ENCODE data around the gene CSF3R. TPM values are rescaled to one million over a fixed set of nuclear protein-coding genes. Genes with fewer than 3 reads are reported as not detected.
"Not testable (repeated sequence)": the region's sequence is repeated elsewhere in the genome, so short reads cannot be mapped to it uniquely, and the experiment has no call there.

Gene CSF3R
- polyA plus RNA-seq, 12 donors: 2.0 to 11.8 (median 2.8) TPM; not detected in 2

- DNase-seq: no peak
Measured at GRCh38 chr1:36513676-36514473, 31.2 kb upstream of the CSF3R start.

- no peak for DNase-seq
Measured at GRCh38 chr1:36512842-36513241, 30.1 kb upstream of the CSF3R start.

- DNase-seq: no peak
Measured at GRCh38 chr1:36511804-36512798, 29.4 kb upstream of the CSF3R start.

DNA sequence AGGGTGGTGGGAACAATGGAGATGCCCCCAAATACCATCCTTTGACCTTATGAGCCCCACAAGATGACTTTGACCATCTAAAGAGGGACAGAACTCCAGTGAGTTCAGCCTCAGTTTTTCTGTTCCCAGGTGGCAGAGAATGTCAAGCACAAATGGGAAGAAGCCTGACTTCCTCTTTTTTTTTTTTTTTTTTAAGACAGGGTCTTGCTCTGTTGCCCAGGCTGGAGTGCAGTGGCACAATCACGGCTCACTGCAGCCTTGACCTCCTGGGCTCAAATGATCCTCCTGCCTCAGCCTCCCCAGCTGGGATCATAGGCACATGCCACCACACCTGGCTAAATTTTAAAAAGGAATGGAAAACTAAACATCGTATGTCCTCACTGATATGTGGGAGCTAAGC, 28.5 kb upstream of the CSF3R start:
- not testable (repeated sequence) for DNase-seq

DNA sequence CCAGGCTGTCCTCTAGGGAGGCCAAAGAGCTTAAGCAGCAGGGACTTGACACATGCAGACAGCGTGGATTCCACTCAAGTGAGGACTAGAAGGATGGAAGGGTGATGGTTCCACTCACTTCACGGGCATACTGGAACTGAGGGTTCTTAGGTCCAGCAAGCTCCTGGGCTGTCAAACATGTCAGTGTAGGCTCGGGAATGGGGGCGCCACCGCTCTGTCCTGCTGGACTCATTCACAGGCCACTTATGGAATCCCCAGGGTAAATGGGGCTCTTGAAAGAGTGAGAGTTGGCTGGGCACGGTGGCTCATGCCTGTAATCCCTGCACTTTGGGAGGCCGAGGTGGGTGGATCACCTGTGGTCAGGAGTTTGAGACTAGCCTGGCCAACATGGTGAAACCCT, 27.7 kb upstream of the CSF3R start:
- no peak for DNase-seq

DNA sequence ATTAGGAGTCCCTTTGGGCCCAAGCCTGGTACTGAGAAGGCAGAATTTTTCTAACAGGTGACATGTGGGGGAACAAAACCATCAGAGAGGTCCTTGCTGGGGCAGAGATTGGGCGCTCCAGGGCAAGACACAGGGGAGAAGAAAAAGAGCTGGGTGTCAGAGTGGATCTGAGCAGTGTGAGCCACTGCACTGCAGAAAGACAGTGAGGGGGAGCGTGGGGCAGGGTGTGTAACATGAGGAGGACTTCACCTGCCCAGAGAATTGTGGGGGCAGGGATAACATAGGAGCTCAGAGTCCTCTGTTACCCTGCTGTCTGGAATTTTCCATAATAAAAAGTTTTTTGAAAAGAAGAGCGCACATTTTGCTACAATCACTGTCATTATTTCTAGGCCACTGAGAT, 25.5 kb upstream of the CSF3R start:
- no peak for DNase-seq

- DNase-seq: no peak
Measured at GRCh38 chr1:36506276-36506920, 23.7 kb upstream of the CSF3R start.

DNA sequence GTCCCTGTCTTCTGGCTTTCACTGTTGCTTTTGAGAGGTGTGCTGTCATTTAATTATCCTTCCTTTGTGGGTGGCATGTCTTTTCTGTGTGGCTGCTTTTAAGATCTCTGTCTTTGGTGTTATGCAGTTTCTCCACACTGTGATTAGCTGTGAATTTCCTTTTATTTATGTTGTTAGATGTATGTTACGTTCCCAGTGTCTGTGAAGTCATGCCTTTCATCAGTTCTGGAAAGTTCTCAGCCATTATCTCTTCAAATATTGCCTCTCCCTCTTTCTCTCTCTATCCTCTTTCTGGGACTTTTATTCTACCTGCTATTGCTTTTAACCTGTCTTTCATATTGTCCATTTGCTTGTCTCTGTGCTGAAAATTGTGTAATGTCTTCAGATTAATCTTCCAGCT, 21.0 kb upstream of the CSF3R start:
- DNase-seq: no peak

- no peak for DNase-seq
Measured at GRCh38 chr1:36503159-36503558, 20.4 kb upstream of the CSF3R start.

DNA sequence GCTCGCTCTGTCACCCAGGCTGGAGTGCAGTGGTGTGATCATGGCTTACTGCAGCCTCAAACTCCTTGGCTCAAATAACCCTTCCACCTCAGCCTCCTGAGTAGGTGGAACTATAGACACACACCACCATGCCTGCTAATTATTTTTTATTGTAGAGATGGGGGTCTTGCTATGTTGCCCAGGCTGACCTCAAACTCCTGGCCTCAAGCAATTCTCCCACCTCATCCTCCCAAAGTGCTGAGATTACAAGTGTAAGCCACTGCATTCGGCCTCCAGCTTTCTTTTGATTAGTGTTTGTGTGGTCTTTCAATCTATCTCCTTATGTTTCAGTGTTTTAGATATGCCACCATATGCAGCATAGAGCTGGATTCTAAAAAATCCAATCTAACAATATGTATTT, 19.9 kb upstream of the CSF3R start:
- no peak for DNase-seq

DNA sequence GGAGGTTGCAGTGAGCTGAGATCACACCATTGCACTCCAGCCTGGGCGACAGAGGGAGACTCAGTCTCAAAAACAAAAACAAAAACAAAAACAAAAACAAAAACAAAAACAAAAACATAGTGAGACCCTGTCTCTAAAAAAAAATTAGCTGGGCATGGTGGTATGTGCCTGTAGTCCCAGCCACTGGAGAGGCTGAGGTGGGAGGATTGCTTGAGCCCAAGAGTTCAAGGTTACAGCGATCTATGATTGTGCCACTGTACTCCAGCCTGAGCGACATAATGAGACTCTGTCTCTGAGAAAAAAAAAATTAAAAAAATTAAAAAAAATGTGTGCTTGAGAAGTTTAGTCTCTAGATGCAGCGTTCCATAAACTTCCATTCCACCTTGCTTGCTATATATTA, 19.2 kb upstream of the CSF3R start:
- DNase-seq: not testable (repeated sequence)

- DNase-seq: no peak
Measured at GRCh38 chr1:36497207-36497606, 14.5 kb upstream of the CSF3R start.

DNA sequence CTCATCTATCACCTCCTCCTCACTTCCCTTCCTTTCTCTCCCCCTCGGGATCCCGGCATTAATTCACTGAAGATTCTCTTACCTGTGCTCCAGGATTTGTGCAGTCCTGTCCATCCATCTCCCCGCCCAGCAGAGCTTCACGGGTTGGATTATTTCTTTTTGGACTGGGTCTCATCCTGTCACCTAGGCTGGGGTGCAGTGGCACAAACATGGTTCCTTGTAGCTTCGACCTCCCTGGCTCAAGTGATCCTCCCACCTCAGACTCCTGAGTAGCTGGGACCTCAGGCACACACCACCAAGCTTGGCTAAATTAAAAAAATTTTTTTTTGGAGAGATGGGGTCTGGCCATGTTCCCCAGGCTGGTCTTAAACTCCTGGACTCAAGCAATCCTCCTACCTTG, 12.3 kb upstream of the CSF3R start:
- DNase-seq: no peak

- no peak for DNase-seq
Measured at GRCh38 chr1:36493524-36493923, 10.8 kb upstream of the CSF3R start.

DNA sequence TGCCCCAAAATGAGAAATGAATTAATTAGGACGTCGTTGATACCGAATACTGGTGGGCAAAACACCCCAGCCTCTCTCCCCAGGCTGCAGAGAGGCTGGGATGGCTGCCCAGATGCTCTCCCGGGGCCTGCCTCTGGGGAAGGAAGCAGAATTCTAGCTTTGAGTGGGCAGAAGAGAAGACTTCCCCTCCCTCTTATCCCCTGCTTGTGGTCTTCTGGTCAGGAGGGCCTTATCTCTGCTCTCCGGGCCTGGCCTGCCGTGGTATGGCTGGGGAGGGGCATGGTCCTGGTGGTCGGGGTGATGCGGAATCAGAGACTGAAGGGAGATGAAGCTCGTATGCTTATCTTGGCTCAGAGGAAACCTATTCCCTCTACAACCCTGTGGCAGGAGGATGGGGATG, 9.8 kb upstream of the CSF3R start:
- DNase-seq: no peak

DNA sequence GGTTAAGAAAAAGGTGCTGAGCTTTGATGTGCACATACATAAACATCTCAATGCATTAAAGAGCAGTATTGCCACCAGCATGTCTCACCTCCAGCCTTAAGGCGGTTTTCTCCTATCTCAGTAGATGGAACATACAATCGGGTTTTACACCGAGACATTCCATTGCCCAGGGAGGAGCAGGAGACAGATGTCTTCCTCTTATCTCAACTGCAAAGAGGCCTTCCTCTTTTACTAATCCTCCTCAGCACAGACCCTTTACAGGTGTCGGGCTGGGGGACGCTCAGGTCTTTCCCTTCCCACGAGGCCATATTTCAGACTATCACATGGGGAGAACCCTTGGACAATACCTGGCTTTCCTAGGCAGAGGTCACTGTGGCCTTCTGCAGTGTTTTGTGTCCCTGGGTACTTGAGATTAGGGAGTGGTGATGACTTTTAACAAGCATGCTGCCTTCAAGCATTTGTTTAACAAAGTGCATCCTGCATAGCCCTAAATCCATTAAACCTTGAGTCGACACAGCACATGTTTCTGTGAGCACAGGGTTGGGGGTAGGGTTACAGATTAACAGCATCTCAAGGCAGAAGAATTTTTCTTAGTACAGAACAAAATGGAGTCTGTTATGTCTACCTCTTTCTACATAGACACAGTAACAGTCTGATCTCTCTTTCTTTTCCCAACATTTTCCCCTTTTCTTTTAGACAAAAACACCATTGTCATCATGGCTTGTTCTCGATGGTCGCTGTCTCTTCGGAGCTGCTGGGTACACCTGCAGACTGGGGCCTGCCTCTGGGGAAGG, 6.7 kb upstream of the CSF3R start:
- DNase-seq: not testable (repeated sequence)

- DNase-seq: no peak
Measured at GRCh38 chr1:36487906-36488305, 5.2 kb upstream of the CSF3R start.

GRCh38 chr1:36487336-36487725, 4.6 kb upstream of the CSF3R start:
- not testable (repeated sequence) for DNase-seq

GRCh38 chr1:36486439-36487335, 4.0 kb upstream of the CSF3R start:
- no peak for DNase-seq

DNA sequence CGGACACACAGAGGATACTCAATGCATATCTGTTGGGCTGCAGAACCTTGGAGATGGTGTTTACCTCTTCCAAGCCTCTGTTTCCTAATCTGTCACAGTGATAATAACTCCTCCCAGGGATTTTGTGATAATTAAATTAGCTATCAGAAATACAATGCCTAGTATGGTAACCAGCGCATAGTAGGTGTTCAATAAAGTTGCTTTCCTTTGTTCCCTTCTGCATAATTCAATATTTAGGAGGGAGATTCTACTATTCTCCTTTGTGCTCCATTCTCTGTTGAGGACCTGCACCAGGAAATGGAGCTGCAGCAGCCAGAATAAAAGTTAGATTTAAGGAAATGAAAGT, 3.4 kb upstream of the CSF3R start:
- no peak for DNase-seq

DNA sequence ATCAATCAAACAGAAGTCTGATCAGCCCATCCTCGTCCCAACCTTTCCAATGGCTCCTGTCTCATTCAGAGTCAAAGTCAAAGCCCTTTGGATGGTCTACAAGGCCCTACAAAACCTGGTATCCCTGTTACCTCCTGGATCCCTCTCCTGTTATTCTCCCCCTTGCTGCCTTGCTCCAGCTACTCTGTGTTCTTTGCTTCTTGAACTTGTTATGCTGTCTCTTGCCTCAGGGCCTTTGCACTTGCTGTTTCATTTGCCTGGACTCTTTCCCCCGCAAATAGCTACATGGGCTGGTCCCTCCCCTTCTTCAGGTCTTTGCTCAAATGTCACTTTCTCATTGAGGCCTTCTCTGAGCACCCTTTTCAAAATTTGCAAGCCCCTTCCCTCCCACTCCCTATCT, 1.4 kb upstream of the CSF3R start:
- no peak for DNase-seq

All from muscle of arm (tissue), 12 donors.